Keratinocyte (primary cell): ENCODE measurements around the gene MBD3L1.

ENCODE experiments used
- EZH2 ChIP-seq: IDR thresholded peaks from one replicate; pipeline ENCODE4 v1.6.1; 2012; ENCODE audit warnings: inconsistent platforms, mild to moderate bottlenecking, low read length, moderate library complexity
- TF ChIP-seq, protein P1 (sequence below), 3 experiments: IDR thresholded peaks in 1 of 3; conservative IDR thresholded peaks in 1 of 3; optimal IDR thresholded peaks in 1 of 3; 2 replicates in 2 of 3; 3 replicates in 1 of 3; pipeline versions ENCODE3 to v1.5.1; 2011; ENCODE audit warnings: low read length in 3 of 3, mild to moderate bottlenecking in 3 of 3, moderate library complexity in 2 of 3, control low read depth in 1 of 3, inconsistent platforms in 1 of 3; ENCODE audit not compliant: insufficient read depth in 2 of 3; ENCODE audit errors: extremely low read depth in 1 of 3

DNA sequence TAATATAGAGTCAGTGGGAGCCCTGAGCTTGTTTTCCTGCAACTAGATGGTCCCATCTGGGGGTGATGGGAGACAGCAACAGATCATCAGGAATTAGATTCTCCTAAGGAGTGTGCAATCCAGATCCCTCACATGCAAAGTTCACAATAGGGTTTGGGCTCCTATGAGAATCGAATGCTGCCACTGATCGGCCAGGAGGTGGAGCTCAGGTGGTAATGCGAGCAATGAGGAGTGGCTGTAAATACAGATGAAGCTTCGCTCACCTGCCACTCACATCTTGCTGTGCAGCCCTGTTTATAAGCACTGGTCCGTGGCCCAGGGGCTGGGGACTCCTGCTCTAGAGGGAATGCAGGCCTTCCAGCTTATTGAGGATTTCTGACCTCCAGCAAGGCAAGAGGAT is 5.8 kb upstream of the MBD3L1 start:
- TF ChIP-seq, protein P1, sequence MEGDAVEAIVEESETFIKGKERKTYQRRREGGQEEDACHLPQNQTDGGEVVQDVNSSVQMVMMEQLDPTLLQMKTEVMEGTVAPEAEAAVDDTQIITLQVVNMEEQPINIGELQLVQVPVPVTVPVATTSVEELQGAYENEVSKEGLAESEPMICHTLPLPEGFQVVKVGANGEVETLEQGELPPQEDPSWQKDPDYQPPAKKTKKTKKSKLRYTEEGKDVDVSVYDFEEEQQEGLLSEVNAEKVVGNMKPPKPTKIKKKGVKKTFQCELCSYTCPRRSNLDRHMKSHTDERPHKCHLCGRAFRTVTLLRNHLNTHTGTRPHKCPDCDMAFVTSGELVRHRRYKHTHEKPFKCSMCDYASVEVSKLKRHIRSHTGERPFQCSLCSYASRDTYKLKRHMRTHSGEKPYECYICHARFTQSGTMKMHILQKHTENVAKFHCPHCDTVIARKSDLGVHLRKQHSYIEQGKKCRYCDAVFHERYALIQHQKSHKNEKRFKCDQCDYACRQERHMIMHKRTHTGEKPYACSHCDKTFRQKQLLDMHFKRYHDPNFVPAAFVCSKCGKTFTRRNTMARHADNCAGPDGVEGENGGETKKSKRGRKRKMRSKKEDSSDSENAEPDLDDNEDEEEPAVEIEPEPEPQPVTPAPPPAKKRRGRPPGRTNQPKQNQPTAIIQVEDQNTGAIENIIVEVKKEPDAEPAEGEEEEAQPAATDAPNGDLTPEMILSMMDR (optimal IDR thresholded peaks at IDR 0.05 in 1 of 3, IDR thresholded peaks at IDR 0.05 in 1 of 3, conservative IDR thresholded peaks at IDR 0.05 in 1 of 3; ENCODE audit: extremely low read depth in 1 of 3, insufficient read depth in 2 of 3, low read length in 3 of 3): no peak
- TF ChIP-seq EZH2: no peak
